22Rv1 (cell line): ENCODE results near the gene SLFN5.

Experiments
- CTCF ChIP-seq: fragments of 450-650 bp; IDR thresholded peaks from 2 replicates; pipeline ENCODE4 v1.5.1; 2017; ENCODE audit warnings: mild to moderate bottlenecking
- ZFX ChIP-seq: fragments of 450-650 bp; IDR thresholded peaks from 2 replicates; pipeline ENCODE4 v1.6.1; 2017; ENCODE audit warnings: antibody characterized with exemption, borderline replicate concordance

GRCh38 chr17:35210741-35211140, 32.1 kb upstream of the SLFN5 start:
- TF ChIP-seq CTCF (no peak), ZFX (no peak)
